Activated CD8-positive, alpha-beta memory T cell treated with anti-CD3 and anti-CD28 coated beads for 48 hours (primary cell): ENCODE measurements around the gene TNRC6A.
"Not testable (repeated sequence)": the region's sequence is repeated elsewhere in the genome, so short reads cannot be mapped to it uniquely, and the experiment has no call there.

Experiments
- DNase-seq, 3 experiments: peaks; one replicate each; pipeline ENCODE4 v3.0.0-alpha.2; 2020; ENCODE audit warnings: low read depth in 2 of 3, low spot score in 2 of 3

Gene TNRC6A

DNA sequence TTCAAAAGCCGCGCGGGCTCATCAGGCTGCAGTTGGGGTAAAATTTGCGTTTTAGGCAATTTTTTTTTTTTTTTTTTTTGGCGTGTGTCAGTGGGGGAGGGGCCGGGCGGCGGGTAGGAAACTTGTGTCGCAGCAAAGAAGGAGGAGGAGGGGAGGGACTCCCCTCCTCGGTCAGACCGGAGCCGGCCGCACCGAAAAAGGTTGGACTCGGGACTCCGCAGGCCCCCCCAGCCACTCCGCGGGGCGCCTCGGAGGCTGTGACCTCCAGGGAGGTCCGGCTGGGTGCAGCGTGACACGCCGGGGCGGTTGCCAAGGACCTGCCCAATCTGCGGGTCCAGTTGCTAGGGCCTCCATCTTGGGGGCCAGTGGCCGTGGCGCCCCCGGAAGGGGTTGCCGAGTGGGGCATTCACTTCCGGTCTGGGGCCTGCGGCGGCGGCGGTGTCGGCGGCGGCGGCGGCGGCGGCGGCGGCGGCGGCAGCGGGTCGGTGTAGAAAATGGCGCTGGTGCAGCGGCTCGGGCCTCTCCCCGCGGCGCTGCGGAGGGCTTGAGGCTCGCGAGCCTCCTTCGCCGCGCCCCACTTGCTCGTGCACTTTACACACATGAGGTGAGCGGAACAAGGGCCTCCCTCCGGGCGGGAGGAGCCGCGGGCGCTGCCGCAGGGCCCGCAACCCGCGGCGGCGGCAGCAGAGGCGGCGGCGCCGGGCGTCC lies at the start of gene TNRC6A:
TSS of gene TNRC6A (plus strand) at position 409 of the 708 bp plus-strand sequence. CDS start at position 600, 191 bp downstream.
- peak; percentile 70 to 82 (median 73) for DNase-seq

DNA sequence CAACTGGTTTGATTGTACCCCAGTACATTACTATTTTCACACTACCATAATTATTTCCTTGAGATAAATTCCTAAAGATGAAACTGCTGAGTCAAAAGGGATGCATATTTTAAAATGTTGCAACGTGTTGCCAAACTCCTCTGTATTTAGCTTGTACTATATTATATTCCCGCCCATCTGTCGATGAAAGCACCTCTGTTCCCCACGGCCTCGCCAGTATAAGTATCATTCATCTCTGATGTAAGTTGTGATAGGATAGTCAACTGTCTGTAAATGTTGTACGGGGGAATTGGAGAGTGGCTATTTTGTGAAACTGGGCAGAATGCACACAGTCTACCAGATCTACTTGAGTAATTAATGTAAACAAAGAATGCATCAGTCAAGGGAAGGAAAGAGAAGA lies 47.7 kb upstream of the TNRC6A start:
- no peak for DNase-seq

DNA sequence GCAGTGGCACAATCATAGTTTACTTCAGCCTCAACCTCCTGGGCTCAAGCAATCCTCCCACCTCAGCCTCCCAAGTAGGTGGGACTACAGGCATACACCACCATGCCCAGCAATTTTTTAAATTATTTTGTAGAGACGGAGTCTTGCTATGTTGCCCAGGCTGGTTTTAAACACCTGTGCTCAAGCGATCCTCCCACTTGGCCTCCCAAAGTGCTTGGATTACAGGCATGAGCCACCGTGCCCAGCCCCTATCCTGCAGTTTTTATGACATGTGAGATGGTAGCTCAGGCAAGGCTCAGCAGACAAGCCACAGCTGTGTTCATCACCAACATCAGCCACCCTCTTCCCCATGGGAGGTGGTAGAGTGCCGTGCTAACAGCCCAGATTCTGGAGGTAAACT lies 46.2 kb upstream of the TNRC6A start:
- DNase-seq, result no peak

DNA sequence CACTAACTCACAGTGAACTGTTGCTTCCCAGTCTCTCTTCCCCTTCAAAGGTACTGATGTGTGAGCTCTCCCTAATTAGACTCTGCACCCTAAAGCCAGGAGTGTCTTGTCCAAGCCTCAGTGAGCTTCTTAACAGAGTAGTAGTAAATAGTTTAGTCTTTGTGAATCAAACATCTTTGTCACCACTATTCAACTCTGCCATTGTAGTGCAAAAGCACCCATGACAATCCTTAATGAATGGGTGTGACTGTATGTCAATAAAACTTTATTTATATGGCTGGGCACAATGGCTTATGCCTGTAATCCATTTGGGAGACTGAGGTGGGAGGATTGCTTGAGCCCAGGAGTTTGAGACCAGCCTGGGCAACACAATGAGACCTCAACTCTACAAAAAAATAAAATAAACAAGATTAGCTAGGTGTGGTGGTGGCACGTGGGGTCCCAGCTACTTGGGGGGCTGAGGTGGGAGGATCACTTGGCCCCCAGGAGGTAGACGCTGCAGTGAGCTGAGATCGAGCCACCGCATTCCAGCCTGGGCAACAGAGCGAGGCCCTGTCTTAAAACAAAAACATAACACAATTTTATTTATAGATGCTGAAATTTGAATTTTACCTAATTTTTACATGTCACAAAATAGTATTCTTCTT lies 45.5 kb upstream of the TNRC6A start:
- DNase-seq, result no peak

DNA sequence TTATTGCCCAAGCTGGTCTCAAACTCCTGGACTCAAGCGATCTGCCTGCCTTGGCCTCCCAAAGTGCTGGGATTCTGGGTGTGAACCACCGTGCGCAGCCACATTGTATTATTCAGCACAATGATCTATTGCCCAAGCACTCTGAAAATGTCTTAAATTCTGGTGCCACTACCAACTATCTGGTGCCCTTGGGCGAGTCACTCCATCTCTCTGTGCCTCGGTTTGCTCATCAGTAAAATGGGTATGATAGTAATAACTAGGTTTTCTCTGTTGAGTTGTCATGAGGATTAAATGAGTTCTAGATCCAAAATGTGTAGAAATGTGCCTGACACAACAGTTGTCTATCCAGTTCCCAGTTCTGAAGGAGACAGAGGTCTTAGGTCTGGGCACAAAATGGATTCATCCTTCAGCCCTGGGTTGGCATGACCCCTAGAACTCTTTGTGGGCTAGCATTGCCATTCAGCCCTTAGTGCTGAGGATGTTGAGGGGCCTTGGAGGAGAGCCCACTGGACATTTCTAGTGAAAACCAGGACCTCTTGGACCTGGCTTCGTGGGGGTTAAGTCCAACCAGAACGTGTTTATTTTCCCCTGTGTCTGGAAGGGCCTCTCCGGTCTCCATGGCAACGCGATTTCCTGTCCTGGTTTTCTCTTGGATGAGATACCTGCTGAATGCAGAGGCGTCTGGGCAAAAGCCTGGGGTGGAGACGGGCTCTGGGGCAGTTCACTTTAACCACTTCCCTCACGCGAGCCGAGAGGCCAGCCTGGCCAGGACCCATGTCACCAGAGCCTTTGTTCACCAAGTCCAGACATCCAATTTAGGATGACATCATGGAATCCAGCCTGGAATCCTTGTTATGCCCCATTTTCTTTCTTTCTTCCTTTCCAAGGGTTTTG lies 43.7 kb upstream of the TNRC6A start:
- DNase-seq, result no peak

DNA sequence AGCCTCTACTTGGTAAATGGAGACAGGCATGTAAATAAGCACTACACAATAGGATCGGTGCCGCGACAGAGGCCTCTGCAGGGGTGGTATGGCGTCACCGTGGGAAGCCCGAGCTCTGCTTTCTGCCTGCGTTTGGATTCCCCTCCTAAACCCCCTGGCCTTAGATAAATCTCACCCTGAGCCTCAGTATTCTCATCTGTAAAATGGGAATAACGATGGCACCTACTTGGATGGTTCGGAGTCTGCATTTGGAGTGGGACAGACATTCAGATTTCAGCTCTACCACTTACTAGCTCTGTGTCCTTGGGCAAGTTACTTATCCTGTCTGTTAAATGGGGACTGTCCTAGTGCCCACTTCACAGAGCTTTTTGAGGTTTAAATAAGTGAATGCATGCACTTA lies 42.8 kb upstream of the TNRC6A start:
- DNase-seq, result no peak

DNA sequence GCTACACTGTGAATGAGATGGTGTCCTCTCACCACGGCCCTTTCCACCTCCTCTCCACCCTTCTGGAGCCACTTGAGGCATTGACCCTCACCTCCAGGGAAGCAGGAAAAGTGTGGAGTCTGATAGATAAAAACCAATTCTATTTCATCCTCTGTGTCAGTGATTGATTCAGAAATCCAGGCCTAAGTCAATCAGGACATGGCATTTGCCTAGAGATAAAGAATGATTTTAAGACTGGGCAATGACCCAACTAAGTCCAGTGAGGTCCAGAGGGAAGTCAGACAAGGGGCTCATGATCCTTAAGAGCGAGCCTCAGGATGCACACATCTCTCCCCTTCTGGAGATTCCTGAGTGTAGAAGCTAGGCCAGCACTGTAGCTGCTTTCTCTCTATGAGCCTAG lies 41.1 kb upstream of the TNRC6A start:
- no peak for DNase-seq

DNA sequence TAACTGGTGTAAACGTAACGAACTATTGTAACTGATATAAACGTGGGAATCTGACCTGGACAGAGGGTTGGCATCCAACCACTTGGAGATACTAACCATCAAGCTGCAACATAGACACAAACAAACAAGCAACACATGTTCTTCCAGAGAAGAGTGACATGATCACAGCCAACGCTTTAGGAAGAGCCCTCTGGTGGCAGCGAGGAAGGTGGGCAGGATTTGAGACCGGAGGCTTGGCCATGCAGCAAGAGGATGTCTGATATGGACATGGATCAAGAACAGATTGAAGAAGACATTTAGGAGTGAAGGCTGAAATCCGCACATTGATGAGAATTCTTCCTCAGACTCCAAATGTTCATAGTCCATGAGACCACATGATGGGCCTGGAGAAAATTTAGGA lies 40.3 kb upstream of the TNRC6A start:
- DNase-seq, result no peak

DNA sequence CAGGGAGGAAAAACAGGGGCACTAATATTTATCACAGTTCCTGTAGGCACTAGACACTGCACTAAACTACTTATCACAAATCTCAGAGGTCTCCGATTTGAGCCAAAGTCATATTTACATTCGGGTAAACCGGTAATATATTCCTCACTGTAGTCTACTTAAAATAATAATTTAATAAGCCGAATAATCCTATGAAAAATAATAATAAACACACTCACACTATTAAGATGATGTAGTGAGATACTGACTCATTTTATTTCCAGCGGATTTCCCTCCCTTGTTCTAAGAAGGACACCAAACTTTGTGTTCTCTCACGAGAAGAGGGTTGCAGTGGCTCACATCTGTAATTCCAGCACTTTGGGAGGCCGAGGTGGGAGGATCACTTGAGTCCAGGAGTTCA lies 36.6 kb upstream of the TNRC6A start:
- DNase-seq, result no peak

DNA sequence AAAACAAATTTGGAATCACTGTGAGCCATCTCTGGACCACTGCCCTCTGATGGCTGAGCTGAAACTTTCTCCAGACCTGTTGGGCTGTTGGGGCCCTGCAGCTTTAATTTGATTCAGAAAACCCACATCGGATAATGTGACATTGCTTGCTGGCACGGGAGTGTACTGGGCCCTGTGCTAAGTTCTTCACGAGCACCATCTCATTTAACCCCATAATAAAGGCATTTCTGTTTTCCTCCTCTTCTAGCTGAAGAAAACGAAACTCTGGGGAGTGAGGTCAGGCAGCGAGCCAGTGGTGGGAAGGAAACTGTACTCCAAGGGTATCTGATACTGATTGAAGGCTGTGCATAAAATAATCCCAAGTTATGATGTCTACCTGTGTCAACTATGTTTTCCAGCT lies 34.5 kb upstream of the TNRC6A start:
- no peak for DNase-seq

DNA sequence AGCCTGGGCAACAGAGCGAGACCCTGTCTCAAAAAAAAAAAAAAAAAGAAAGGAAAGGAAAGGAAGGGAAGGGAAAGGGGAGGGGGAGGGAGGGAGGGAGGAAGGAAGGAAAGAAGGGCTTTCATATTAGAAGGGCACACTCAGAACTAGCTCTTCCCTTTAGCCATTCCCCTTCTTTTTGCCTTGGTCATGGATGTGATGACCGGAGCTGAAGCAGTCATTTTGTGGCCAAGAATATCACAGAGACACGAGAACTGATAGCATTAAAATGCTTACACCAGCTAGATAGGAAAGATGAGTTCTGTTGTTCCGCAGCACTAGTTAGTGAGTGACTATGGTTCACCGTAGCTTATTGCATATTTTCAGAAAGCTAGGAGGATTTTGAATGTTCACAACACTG lies 32.8 kb upstream of the TNRC6A start:
- no peak for DNase-seq

DNA sequence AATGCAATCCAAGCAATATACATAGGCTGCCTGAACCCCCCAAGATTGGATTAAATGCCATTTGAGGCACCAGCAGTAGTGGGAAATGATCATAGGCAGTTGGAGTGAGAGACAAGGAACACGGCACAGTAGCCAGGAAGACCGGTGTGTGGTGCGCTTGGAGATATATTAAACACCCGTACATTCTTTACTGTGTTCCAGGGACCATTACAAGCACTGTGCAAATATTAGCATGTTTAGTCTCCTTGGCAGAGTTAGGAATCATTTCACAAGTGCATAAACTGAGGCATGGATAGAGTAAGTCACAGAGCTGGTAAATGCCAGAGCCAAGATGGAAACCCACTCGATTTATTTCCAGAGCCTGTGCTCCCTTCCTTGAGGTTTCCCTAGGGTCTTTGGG lies 31.1 kb upstream of the TNRC6A start:
- no peak for DNase-seq

DNA sequence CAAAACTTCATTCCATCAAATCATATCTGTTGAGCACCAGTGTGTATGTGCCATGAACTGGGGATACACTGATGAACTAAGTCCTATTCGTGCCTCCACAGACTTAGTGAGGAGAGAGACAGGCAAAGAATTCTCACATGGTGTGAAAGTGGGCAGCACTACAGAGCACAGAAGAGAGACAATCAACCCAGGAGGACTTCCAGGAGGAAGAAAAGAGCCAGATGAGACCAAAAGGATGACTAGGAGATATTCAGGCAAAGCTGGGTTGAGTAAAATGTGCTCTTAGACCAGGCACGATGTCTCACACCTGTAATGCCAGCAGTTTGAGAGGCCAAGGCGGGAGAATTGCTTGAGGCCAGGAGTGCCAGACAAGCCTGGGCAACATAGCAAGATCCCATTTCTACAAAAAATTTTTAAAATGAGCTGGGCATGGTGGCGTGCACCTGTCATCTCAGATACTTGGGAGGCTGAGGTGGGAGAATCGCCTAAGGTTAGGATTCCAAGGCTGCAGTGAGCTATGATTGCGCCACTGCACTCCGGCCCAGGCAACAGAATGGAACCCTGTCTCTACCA lies 30.2 kb upstream of the TNRC6A start:
- no peak for DNase-seq

DNA sequence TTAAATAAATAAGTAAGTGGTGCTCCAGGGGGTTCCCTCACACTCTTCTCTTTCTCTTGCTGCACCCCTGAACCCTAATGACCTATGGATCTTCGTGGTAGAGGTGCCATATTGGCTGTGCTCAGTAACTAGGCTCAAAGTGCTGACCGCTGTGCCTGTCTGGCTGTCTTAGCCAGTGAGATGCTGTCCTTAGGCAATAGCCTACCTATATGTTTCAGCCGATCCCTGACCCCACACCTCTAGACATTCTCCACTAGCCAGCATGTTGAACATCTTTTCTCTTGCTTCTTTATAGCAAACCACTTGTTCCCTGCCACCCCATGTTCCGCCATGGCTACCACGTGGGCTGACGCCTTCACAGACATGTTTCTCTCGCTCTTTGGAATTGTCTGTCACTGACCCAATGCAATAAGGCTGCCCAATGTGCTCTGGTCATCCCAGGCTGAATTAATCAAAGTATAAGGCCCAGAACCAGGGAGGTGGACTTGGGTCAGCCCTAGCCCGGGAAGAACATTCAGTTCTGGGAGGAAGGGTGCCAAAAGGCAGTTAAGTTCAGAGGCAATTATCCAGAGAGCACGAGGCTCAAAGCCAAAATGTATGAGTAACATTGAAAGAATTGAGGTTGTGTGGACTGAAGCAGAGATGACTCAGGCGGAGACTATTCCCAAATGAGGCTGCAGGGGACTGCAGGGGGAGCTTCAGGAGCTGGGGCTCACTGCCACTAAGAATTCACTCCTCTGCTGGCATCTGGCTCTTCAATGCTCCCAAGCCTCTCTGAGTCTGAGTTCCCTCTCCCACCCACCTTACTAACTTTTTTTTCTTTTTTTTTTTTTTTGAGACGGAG lies 28.7 kb upstream of the TNRC6A start:
- no peak for DNase-seq

DNA sequence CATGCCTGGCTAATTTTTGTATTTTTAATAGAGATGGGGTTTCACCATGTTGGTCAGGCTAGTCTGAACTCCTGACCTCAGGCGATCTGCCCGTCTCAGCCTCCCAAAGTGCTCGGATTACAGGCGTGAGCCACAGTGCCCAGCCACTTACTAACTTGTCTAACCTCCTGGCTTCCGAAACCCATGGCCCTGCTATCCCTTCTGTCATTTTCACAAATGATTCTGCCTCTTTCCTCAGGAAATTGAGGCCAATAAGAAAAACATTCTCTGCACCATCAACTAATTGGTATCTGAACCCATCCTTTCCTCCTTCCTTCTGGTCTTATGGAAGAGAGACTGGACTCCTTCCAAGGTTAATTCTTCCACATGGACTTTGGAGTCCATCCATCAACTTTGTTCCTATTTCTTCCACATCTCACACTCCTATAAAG lies 27.9 kb upstream of the TNRC6A start:
- DNase-seq, result no peak

DNA sequence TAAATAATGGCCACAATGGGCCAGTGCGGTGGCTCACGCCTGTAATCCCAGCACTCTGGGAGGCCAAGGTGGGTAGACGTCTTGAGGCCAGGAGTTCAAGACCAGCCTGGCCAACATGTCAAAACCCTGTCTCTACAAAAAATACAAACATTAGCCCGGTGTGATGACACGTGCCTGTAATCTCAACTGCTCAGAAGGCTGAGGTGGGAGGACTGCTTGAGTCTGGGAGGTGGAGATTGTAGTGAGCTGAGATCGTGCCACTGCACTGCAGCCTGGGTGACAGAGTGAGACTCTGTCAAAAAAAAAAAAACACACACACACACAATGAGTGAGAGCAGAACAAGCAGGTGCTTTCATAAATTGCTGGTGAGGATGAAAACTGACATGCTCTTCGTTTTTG lies 21.7 kb upstream of the TNRC6A start:
- DNase-seq, result not testable (repeated sequence)

DNA sequence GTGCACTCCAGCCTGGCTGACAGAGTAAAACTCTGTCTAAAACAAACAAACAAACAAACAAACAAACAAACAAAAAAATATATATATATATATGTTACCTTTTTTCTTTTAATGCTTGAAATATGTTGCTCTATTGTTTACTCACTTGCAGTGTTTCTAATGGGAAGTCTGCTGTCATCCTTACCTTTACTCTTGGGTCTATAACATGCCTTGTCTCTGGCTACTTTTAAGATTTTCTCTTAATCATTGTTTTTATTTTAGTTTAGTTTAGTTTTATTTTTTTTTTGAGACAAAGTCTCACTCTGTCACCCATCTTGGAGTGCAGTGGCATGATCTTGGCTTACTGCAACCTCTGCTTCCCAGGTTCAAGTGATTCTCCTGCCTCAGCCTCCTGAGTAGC lies 16.1 kb upstream of the TNRC6A start:
- no peak for DNase-seq

DNA sequence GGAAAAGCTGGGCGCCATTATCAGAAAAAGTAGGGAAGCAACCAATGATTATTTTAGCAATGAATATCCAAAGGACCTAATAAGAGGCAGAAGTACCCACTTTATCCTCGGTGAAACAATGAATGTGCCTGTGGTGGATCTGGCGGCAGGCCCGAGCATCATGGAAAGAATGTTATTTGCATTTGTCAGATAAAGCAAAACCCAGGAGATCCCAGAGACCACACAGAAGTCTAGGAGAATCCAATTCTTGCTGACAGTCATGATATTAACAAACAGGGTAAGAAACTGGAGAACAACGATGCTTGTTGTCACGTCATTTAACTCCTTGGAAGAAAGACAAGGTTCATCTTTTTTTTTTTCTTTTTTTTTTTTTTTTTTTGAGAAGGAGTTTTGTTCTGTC lies 12.0 kb upstream of the TNRC6A start:
- no peak for DNase-seq

DNA sequence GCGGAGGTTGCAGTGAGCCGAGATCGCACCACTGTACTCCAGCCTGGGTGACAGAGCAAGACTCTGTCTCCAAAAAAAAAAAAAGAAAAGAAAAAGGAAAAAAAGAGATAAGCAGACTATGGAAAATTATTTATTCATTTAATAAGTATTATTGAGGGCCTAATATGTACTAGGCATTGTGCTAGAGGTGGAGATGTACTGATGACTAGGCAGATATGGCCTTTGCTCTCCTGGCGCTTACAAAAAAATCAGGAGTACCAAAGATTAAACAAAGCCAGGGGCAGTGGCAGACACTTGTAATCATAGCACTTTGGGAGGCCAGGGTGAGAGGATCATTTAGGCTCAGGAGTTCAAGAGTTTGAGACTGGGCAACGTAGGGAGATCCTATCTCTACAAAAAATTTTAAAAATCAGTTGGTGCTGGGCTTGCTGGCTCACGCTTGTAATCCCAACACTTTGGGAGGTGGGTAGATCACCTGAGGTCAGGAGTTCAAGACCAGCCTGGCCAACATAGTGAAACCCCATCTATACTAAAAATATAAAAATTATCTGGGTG lies 10.4 kb upstream of the TNRC6A start:
- no peak for DNase-seq

DNA sequence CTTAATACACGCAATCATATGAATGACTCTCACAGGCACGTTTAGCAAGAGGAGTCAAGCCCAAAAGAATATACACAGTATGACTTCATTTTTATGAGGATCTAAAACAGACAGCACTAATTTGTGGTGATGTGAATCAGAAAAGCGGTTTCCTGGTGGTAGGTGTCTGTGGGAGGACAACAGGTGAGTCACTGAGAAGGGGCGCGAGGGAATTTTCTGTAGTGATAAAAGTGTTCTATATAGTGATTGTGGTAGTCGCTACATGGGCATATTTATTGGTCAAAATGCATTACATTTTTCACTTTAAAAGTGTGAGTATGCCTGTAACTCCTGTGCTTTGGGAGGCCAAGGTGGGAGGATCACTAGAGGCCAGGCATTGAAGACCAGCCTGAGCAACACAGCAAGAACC lies 7.6 kb upstream of the TNRC6A start:
- peak in 2 of 3 experiments; percentile 12 to 28 for DNase-seq
